Panc1 (cell line): ENCODE data around the gene TMA7B. TPM values are rescaled to one million over a fixed set of nuclear protein-coding genes. Genes with fewer than 3 reads are reported as not detected.

Experiments used
- ATAC-seq: fragments of 200-7000 bp; cut with Tn5 transposase; 2 replicates; pipeline ENCODE4 v1.9.1; 2020; ENCODE audit warnings: mild to moderate bottlenecking, moderate library complexity
- BruUV-seq: library from RNA; stranded (reverse); fragments of 400-500 nt; replicated peaks from 2 replicates; lab custom pipeline; 2021; lab: Mats Ljungman, UMichigan
- CTCF ChIA-PET: fragments of 300-600 bp; sonication (Branson Sonifier 250); formaldehyde crosslinking; loops from one replicate; lab custom pipeline; 2022; ENCODE audit warnings: antibody characterized with exemption; lab: Charles Lee
- POLR2A ChIA-PET: fragments of 300-600 bp; sonication (Branson Sonifier 250); formaldehyde crosslinking; loops from one replicate; lab custom pipeline; 2022; ENCODE audit warnings: antibody characterized with exemption; lab: Charles Lee
- DNase-seq: peaks from one replicate; pipeline ENCODE4 v3.0.0-alpha.2; 2010; ENCODE audit warnings: low read depth, low spot score
- H3K27ac ChIP-seq: 2 replicates; pipeline ENCODE4 v1.5.1; 2011; ENCODE audit warnings: mild to moderate bottlenecking, low read length, inconsistent platforms
- H3K27me3 ChIP-seq: fragments of 200-500 bp; sonication (Bioruptor generic); 2 replicates; pipeline ENCODE4 v1.6.0; 2014; ENCODE audit warnings: low read length, inconsistent platforms; ENCODE audit not compliant: control insufficient read depth, insufficient read depth
- H3K36me3 ChIP-seq: fragments of 200-500 bp; sonication (Bioruptor generic); 2 replicates; pipeline ENCODE4 v1.5.1; 2014; ENCODE audit warnings: inconsistent platforms, mild to moderate bottlenecking, low read length, moderate library complexity; ENCODE audit not compliant: control insufficient read depth, insufficient read depth
- H3K4me1 ChIP-seq: 2 replicates; pipeline ENCODE4 v1.5.1; 2011; ENCODE audit warnings: inconsistent platforms, mild to moderate bottlenecking, low read length, moderate library complexity; ENCODE audit not compliant: control insufficient read depth, insufficient read depth
- H3K4me3 ChIP-seq, 2 experiments: 2 replicates each; pipeline ENCODE4 v1.5.1; 2011 to 2012; ENCODE audit warnings: low read depth in 2 of 2, low read length in 2 of 2, mild to moderate bottlenecking in 2 of 2, inconsistent platforms in 1 of 2, moderate library complexity in 1 of 2
- H3K9me3 ChIP-seq: fragments of 200-500 bp; sonication (Bioruptor generic); 2 replicates; pipeline ENCODE4 v1.5.1; 2014; ENCODE audit warnings: low read depth, mild to moderate bottlenecking, inconsistent platforms, low read length, moderate library complexity; ENCODE audit not compliant: control insufficient read depth, insufficient read depth
- CTCF ChIP-seq: fragments of 450-650 bp; IDR thresholded peaks from 2 replicates; pipeline ENCODE4 v1.5.1; 2017; ENCODE audit warnings: mild to moderate bottlenecking
- POLR2AphosphoS5 ChIP-seq: IDR thresholded peaks from 2 replicates; pipeline ENCODE4 v1.6.1; 2012; ENCODE audit warnings: mild to moderate bottlenecking, low read depth, low read length, moderate library complexity
- REST ChIP-seq, 2 experiments: IDR thresholded peaks; 2 replicates each; pipeline ENCODE4 v1.6.1; 2011 to 2012; ENCODE audit warnings: low read depth in 2 of 2, control low read depth in 1 of 2, low read length in 1 of 2, mild to moderate bottlenecking in 1 of 2, moderate library complexity in 1 of 2; ENCODE audit not compliant: insufficient read depth in 1 of 2
- SIN3A ChIP-seq: IDR thresholded peaks from 2 replicates; pipeline ENCODE4 v1.6.1; 2012; ENCODE audit warnings: low read depth, mild to moderate bottlenecking, low read length, moderate library complexity, borderline replicate concordance; ENCODE audit not compliant: insufficient read depth
- TCF7L2 ChIP-seq: IDR thresholded peaks from 2 replicates; pipeline ENCODE4 v1.6.1; 2011; ENCODE audit warnings: mild to moderate bottlenecking, low read depth, low read length, inconsistent platforms
- in situ Hi-C: cut with HindIII; loops from 2 replicates; pipeline ENCODE4 v1.10.0; 2016; ENCODE audit warnings: low sequenced_read_pairs, low pct_unique_long_range_greater_than_20kb
- intact Hi-C: fragments of 100-400 bp; cut with micrococcal nuclease; formaldehyde crosslinking; loops from one replicate; pipeline ENCODE4 v1.10.0; 2022; ENCODE audit not compliant: unreplicated experiment
- total RNA-seq: library from RNA; stranded (reverse); gene quantifications from one replicate; pipeline ENCODE4 v1.2.1, GENCODE V29; 2021; ENCODE audit not compliant: unreplicated experiment

Gene TMA7B
- total RNA-seq, 1 experiment from 2014 or later, result not detected

DNA sequence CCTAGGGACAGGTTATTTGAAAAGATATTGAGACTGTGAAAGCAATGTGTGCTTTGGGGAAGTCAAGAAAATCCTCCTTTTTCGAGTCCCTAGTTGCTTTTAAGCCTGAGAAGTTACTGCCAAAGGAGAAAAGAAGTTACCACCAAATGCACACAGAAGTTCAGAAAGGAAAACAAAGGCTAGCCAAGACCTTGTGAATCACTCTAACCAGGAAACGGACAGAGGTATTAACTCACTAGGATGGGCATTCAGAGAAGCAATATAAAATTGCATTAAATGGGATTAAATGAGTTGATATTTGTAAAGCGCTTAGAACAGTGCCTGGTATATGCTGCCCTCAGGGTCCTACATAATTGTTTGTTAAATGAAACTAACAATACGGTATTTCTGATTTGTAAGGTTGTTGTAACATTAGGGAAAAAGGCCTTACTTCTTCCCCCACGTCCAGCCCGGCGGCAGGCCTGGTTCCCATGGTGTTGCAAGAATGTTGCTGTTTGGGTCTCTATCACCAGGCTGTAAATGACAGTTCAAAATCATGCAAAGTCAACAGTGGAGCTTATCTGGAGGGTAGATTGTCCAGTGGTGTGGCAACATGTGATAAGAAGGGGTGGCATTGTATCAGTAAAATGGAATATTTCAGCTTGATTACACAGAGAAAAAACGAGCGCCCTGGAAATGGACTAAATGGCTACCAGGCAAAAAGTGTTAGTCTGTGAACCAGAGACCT is 7.1 kb downstream of the TMA7B start:
- POLR2A ChIA-PET, result no interaction called here
- no peak overlapping the region for H3K27ac ChIP-seq
- H3K27me3 ChIP-seq, result no peaks in the 10 kb centered on the region; the same call in 1 of the 2 replicates
- CTCF ChIA-PET, result no interaction called here
- intact Hi-C loops, result no loop called here
- H3K4me3 ChIP-seq, result no peak overlapping the region
- in situ Hi-C loops, result no loop called here
- no TSS peak for BruUV-seq
- H3K9me3 ChIP-seq, result no peaks in the 10 kb centered on the region
- TF ChIP-seq TCF7L2, result no peak
- no peak for TF ChIP-seq REST (IDR thresholded peaks at IDR 0.05; ENCODE audit: insufficient read depth in 1 of 2, low read depth in 2 of 2, low read length in 1 of 2)
- TF ChIP-seq SIN3A, result no peak
- TF ChIP-seq POLR2AphosphoS5, result no peak
- TF ChIP-seq CTCF, result no peak
- no peak for DNase-seq
- no peaks in the 10 kb centered on the region for H3K36me3 ChIP-seq
- H3K4me1 ChIP-seq, result no peaks in the 10 kb centered on the region
- ATAC-seq, result no peak

- no peak overlapping the region for H3K27ac ChIP-seq
- H3K9me3 ChIP-seq, result no peaks in the 10 kb centered on the region
- H3K4me1 ChIP-seq, result no peaks in the 10 kb centered on the region
- POLR2A ChIA-PET, result no interaction called here
- BruUV-seq, result no TSS peak
- intact Hi-C loops (no loop called here), in situ Hi-C loops (no loop called here)
- TF ChIP-seq SIN3A, result no peak
- DNase-seq (no peak), ATAC-seq (no peak)
- no peak overlapping the region for H3K4me3 ChIP-seq
- H3K36me3 ChIP-seq, result no peaks in the 10 kb centered on the region
- CTCF ChIA-PET, result no interaction called here
- no peaks in the 10 kb centered on the region; the same call in 1 of the 2 replicates for H3K27me3 ChIP-seq
Observed at GRCh38 chr22:39967996-39968972, 8.1 kb downstream of the TMA7B start.
